ENCODE measurements around the gene SETBP1. TPM values are rescaled to one million over a fixed set of nuclear protein-coding genes. Genes with fewer than 3 reads are reported as not detected.

SETBP1 gene
- total and polyA plus RNA-seq, 3 donors from 2014 or later = 6.2 to 34.7 (median 33.1) TPM

DNA sequence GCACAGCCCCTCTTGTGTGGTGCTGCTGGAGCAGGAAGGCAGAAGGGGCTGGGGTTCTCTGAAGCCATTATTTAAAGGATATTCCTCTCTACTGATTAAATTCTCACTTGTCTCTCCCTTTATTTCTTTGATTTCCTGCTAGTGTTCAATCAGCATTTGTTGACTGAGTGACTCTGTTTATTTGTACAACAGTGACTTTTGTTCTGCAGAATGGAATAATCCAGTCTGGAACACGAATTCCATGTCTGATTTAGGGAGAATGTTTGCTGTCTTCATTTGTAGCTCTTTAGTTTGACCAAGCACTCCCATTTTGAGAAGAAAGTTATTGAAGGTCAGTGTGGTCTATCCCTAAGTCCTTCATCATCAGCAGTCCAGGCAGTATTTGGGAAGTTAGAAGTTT is 141.2 kb downstream of the SETBP1 start:
- H3K4me1 ChIP-seq = peaks cover 10% of the 10 kb centered on the region

DNA sequence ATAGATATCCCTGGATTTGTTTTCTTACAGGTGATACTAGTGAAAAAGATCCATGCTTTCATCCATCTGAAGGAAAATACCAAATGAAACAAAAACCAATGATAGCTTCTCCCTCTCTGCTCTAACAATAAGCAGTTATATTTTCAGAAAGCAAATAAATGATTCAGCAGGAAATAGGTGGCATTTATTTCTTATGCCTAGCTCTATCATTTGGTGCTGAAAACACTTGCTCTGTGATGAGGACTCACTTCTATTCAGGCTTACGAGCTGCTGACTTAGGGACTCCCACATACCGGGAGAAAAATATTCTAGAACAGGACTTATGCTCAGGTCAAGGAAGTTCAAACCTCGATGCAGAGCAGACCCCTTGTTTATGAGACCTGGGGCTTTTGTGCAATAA is 142.6 kb downstream of the SETBP1 start:
- intact Hi-C loops (cut with DNase I; ENCODE audit: low total_unique reads) = no loop called here
- no peak overlapping the region for H3K27ac ChIP-seq

More for the DNA sequence above, 141.2 kb downstream of the SETBP1 start:
- Histone ChIP-seq H3K27me3 (no peaks in the 10 kb centered on the region), H3K36me3 (ENCODE audit: low read depth, missing control alignments) (no peaks in the 10 kb centered on the region), H3K27ac (no peak overlapping the region), H3K9me3 (no peaks in the 10 kb centered on the region), H3K4me3 (no peak overlapping the region)
- intact Hi-C loops (cut with DNase I; ENCODE audit: low total_unique reads) = no loop called here
- DNase-seq = no peak
- TF ChIP-seq, protein P1, sequence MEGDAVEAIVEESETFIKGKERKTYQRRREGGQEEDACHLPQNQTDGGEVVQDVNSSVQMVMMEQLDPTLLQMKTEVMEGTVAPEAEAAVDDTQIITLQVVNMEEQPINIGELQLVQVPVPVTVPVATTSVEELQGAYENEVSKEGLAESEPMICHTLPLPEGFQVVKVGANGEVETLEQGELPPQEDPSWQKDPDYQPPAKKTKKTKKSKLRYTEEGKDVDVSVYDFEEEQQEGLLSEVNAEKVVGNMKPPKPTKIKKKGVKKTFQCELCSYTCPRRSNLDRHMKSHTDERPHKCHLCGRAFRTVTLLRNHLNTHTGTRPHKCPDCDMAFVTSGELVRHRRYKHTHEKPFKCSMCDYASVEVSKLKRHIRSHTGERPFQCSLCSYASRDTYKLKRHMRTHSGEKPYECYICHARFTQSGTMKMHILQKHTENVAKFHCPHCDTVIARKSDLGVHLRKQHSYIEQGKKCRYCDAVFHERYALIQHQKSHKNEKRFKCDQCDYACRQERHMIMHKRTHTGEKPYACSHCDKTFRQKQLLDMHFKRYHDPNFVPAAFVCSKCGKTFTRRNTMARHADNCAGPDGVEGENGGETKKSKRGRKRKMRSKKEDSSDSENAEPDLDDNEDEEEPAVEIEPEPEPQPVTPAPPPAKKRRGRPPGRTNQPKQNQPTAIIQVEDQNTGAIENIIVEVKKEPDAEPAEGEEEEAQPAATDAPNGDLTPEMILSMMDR (IDR thresholded peaks at IDR 0.05) = no peak
- TF ChIP-seq POLR2A (IDR thresholded peaks at IDR 0.05) = no peak
- 61 to 67% methylated on average over 1 of the region's 1 CpG for WGBS, 2 donors

DNA sequence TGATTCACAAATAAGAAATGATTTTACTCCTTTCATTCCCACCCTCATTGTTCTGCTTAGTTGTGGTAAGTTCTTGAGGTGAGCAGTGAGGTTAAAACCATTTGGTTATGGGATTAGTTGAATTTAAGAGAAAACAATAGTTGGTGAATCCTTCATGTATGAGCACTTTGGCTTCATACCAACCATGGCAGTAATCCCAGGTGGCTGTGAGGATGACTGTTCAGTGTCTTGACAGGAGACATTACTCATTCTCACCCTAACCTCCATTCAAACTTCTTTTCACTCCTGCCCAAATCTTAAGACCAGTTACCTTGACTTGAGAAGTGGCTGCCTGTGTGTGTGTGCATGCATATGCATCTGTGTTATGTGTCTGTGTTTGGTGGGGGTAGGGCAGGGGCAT is 143.1 kb downstream of the SETBP1 start:
- H3K4me3 ChIP-seq = no peak overlapping the region
- DNase-seq = no peak
- no peak overlapping the region for H3K27ac ChIP-seq
- intact Hi-C loops (cut with DNase I; ENCODE audit: low total_unique reads) = no loop called here
- H3K9me3 ChIP-seq = no peaks in the 10 kb centered on the region
- TF ChIP-seq POLR2A (IDR thresholded peaks at IDR 0.05) = no peak
- TF ChIP-seq, protein P1 (IDR thresholded peaks at IDR 0.05) = no peak
- no peaks in the 10 kb centered on the region for H3K27me3 ChIP-seq
- H3K4me1 ChIP-seq = peaks cover 12% of the 10 kb centered on the region
- no peaks in the 10 kb centered on the region for H3K36me3 ChIP-seq (ENCODE audit: low read depth, missing control alignments)

More for the DNA sequence above, 142.6 kb downstream of the SETBP1 start:
- no peaks in the 10 kb centered on the region for H3K9me3 ChIP-seq
- TF ChIP-seq POLR2A (IDR thresholded peaks at IDR 0.05) = no peak
- TF ChIP-seq, protein P1 (IDR thresholded peaks at IDR 0.05) = no peak
- DNase-seq = no peak
- 48 to 52% methylated on average over 3 of the region's 3 CpGs for WGBS, 2 donors
- no peak overlapping the region for H3K4me3 ChIP-seq
- peaks cover 12% of the 10 kb centered on the region for H3K4me1 ChIP-seq
- H3K36me3 ChIP-seq (ENCODE audit: low read depth, missing control alignments) = no peaks in the 10 kb centered on the region
- no peaks in the 10 kb centered on the region for H3K27me3 ChIP-seq

DNA sequence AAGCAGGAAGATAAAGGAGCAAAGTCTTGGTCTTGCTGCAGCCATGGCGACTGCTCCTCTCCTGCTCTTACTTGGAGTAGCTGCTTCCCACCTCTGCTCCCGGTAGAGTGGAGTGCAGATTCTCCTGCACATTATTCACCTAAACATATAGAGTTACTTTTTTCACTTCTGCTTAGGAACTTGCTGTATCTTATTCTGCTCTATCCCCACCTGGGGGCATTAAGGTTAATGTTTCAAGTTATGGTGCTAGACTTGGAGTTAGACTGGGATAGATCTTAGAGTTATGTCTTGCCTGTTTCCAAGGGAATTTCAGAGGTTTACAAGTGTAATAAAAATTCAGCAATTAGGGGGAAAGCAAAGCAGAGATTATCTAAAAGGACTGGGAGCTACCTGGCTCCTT is 144.2 kb downstream of the SETBP1 start:
- intact Hi-C loops (cut with DNase I; ENCODE audit: low total_unique reads) = no loop called here
- no peak overlapping the region for H3K4me3 ChIP-seq
- no peaks in the 10 kb centered on the region for H3K27me3 ChIP-seq
- H3K4me1 ChIP-seq = peaks cover 12% of the 10 kb centered on the region
- no peaks in the 10 kb centered on the region for H3K9me3 ChIP-seq
- no peak overlapping the region for H3K27ac ChIP-seq
- no peak for DNase-seq
- no peaks in the 10 kb centered on the region for H3K36me3 ChIP-seq (ENCODE audit: low read depth, missing control alignments)
- WGBS, 2 donors = 71 to 77% methylated on average over 2 of the region's 2 CpGs
- TF ChIP-seq, protein P1 (IDR thresholded peaks at IDR 0.05) = no peak
- TF ChIP-seq POLR2A (IDR thresholded peaks at IDR 0.05) = no peak

DNA sequence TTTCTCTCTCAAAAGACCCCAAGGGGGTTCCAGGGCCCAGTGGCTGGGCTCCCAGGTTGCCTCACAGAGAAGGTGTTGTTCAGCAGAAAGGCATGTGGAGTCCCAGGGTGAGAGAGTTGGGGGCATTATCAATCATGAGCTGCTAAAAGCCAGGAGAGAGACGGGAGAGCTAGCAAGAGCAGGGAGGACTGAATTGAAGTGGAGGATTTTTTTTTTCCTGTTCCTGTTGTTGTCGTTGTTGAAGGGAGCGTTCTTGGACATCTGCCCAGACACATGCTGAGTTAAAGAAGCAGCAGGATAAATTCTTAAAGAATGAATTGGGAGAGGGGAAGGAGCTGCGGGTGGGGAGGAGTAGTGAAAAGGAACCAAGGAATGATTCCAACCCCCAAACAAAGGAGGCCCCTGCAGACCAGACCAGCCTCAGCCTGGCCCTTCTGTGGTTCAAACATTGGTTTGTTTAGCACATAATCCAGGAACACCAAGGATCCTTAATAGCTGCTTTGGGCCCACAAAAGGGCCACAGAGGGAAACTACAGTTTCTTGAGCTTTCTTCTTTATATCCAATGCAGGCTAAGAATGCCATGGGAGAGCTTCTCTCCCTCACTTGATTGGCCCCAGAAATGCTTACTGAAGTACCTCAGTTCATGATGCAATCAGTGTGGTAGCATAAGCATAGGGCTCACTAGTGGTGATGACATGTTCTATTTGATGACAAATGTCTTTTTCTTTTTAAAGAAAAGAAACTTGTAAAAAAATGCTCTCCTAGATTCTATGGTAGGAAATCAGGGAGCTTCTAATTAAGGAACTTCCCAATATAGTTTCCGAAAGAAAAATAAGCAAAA is 146.0 kb downstream of the SETBP1 start:
- WGBS, 2 donors = 29 to 41% methylated on average over 5 of the region's 5 CpGs
- TF ChIP-seq, protein P1 (IDR thresholded peaks at IDR 0.05) = no peak
- no peak for TF ChIP-seq POLR2A (IDR thresholded peaks at IDR 0.05)
- peak; percentile 93 for DNase-seq
- Histone ChIP-seq H3K4me3 (no peak overlapping the region), H3K36me3 (ENCODE audit: low read depth, missing control alignments) (no peaks in the 10 kb centered on the region), H3K27ac (peak overlapping the region; percentile 16 to 42), H3K4me1 (peaks cover 12% of the 10 kb centered on the region), H3K9me3 (no peaks in the 10 kb centered on the region), H3K27me3 (no peaks in the 10 kb centered on the region)
- intact Hi-C loops (cut with DNase I; ENCODE audit: low total_unique reads) = no loop called here
